GM13977 (cell line): ENCODE results near the gene IBSP.

Source experiments
- DNase-seq: peaks from one replicate; pipeline ENCODE4 v3.0.0; 2012; ENCODE audit warnings: low spot score
- CTCF ChIP-seq: IDR thresholded peaks from 2 replicates; pipeline ENCODE4 v1.5.1; 2012; ENCODE audit warnings: mild to moderate bottlenecking, control low read depth; ENCODE audit not compliant: insufficient read depth; ENCODE audit errors: extremely low read depth, missing control alignments
- in situ Hi-C: fragments of 300-500 bp; cut with MboI; formaldehyde crosslinking; loops from one replicate; pipeline ENCODE4 v1.12.0; 2022; ENCODE audit warnings: low sequenced_read_pairs, low pct_unique_long_range_greater_than_20kb, mixed read lengths, inconsistent platforms; ENCODE audit not compliant: unreplicated experiment

IBSP gene

GRCh38 chr4:87840149-87840548 lies 40.8 kb downstream of the IBSP start:
- DNase-seq = no peak
- in situ Hi-C loops = loop anchor here (25.0 kb wide), 1 partner anchor 478 kb away; no protein-coding TSS in a partner anchor
- TF ChIP-seq CTCF = no peak

- in situ Hi-C loops = loop anchor here (25.0 kb wide), 1 partner anchor 482 kb away; no protein-coding TSS in a partner anchor
- no peak for DNase-seq
- TF ChIP-seq CTCF = no peak
Observed at GRCh38 chr4:87843936-87844335, 44.6 kb downstream of the IBSP start.

- no peak for TF ChIP-seq CTCF
- in situ Hi-C loops = loop anchor here (25.0 kb wide), 1 partner anchor 482 kb away; no protein-coding TSS in a partner anchor
Observed at GRCh38 chr4:87844452-87844851, 45.1 kb downstream of the IBSP start.

GRCh38 chr4:87846226-87846625 lies 46.9 kb downstream of the IBSP start:
- no peak for TF ChIP-seq CTCF
- in situ Hi-C loops = loop anchor here (25.0 kb wide), 1 partner anchor 484 kb away; no protein-coding TSS in a partner anchor
- DNase-seq = no peak

More at GRCh38 chr4:87844452-87844851, 45.1 kb downstream of the IBSP start:
- no peak for DNase-seq

GRCh38 chr4:87848622-87849351 lies 49.4 kb downstream of the IBSP start:
- in situ Hi-C loops = loop anchor here (25.0 kb wide), 1 partner anchor 486 kb away; no protein-coding TSS in a partner anchor
- peak; percentile 43 for DNase-seq
- peak; percentile 66 for TF ChIP-seq CTCF

- in situ Hi-C loops = loop anchor here (10.0 to 25.0 kb wide), 2 partner anchors 365 to 487 kb away; no protein-coding TSS in a partner anchor
- DNase-seq = no peak
Observed at GRCh38 chr4:87849612-87850011, 50.3 kb downstream of the IBSP start.

More at GRCh38 chr4:87849612-87850011, 50.3 kb downstream of the IBSP start:
- no peak for TF ChIP-seq CTCF
